Measurements from ENCODE around the gene PFKM. TPM values are rescaled to one million over a fixed set of nuclear protein-coding genes. Genes with fewer than 3 reads are reported as not detected.

The PFKM gene
- total RNA-seq, 2 donors from 2014 or later: 50.1 to 62.2 TPM

DNA sequence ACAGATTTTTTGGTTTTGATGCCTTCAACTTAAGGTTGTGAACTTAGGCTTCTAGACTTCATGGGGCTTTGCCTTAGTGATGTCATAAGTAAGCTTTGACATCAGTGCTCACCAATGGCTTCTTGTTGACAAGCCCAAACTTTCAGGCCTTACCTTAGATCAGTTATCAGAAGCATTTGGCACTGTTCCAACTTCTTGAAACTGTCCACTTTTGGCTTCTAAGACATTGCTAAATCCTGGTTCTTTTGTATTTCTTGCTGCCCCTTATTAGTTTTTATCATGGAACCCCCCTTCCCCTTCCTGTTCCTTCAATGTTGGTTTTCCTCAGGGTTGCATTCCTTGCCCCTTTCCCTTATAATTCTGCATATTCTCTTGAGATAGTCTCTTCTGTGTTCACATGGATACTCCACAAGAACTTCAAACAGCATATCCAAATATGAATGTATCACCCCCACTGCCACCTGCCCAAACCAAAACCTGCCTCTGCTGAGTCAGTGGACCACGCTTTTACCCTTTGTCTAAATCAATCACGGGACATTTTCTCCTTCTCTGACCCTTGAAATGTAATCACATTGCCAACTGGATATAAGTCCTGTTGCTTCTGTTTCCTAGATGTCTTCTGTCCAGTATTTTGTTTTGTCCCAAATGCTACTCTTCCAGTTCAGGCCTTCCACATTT, 7.9 kb downstream of the PFKM start:
- no peaks in the 10 kb centered on the region for H3K27me3 ChIP-seq (replicated peaks; ENCODE audit: insufficient read depth)
- no peaks in the 10 kb centered on the region for H3K4me1 ChIP-seq (ENCODE audit: control insufficient read depth in 1 of 2, low read depth in 2 of 2)
- ATAC-seq (ENCODE audit: insufficient number of reproducible peaks, low FRiP score, low read depth) (no peak), DNase-seq (ENCODE audit: low spot score) (no peak)
- no peak overlapping the region for H3K27ac ChIP-seq
- H3K4me3 ChIP-seq: no peak overlapping the region
- no peaks in the 10 kb centered on the region for H3K9me3 ChIP-seq
- H3K36me3 ChIP-seq: peaks cover 15% of the 10 kb centered on the region
- no peak for TF ChIP-seq CTCF (IDR thresholded peaks at IDR 0.05)

GRCh38 chr12:48128800-48129199, 9.6 kb downstream of the PFKM start:
- Histone ChIP-seq H3K36me3 (peaks cover 29% of the 10 kb centered on the region), H3K9me3 (no peaks in the 10 kb centered on the region), H3K4me1 (ENCODE audit: control insufficient read depth in 1 of 2, low read depth in 2 of 2) (no peaks in the 10 kb centered on the region), H3K4me3 (no peak overlapping the region), H3K27me3 (replicated peaks; ENCODE audit: insufficient read depth) (no peaks in the 10 kb centered on the region), H3K27ac (no peak overlapping the region)
- DNase-seq (ENCODE audit: low spot score) (no peak), ATAC-seq (ENCODE audit: insufficient number of reproducible peaks, low FRiP score, low read depth) (no peak)
- TF ChIP-seq CTCF (IDR thresholded peaks at IDR 0.05): no peak

DNA sequence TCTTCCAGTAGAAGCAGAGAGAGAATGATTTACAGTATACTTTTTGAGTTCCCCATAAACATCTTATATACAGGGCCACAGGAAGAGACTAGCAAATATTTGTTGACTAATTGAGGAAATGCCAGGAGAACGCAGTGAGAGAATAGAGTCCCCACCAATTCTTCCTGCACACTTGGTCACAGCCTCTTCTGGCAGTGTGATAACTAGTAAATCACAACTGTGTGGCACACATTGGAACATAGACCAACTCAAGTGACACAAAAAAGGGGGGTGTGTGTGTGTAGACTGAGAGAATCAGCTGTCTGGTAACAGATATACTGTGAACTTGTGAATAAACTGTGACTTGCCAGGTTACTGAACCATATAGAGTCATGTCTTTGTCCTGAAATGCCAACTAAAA, 10.2 kb downstream of the PFKM start:
- TF ChIP-seq CTCF (IDR thresholded peaks at IDR 0.05): no peak
- H3K27ac ChIP-seq: no peak overlapping the region
- no peak for ATAC-seq (ENCODE audit: insufficient number of reproducible peaks, low FRiP score, low read depth)

DNA sequence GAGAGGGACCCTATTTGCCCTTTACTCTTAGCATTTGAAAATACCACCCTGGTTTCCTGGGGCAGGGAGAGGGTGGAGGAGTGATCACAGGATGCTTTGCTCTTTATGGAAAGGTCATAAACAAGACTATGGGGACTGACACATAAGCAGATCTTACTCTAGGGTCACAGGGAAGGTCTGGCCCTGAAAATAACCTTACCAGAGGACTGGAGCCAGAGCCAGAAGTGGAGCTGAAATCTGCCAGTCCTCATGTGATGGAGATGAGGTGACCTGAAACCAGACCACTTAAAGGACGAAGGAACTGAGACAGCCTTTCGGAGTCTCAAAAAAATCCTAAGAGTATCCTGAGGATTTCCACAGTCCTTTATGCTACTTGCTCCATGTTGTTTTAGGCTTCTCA, 12.4 kb downstream of the PFKM start:
- peaks cover 42% of the 10 kb centered on the region for H3K36me3 ChIP-seq
- no peak for ATAC-seq (ENCODE audit: insufficient number of reproducible peaks, low FRiP score, low read depth)
- TF ChIP-seq CTCF (IDR thresholded peaks at IDR 0.05): no peak

More for the DNA sequence above, 10.2 kb downstream of the PFKM start:
- no peaks in the 10 kb centered on the region for H3K27me3 ChIP-seq (replicated peaks; ENCODE audit: insufficient read depth)
- H3K36me3 ChIP-seq: peaks cover 35% of the 10 kb centered on the region
- DNase-seq (ENCODE audit: low spot score): no peak
- H3K4me1 ChIP-seq (ENCODE audit: control insufficient read depth in 1 of 2, low read depth in 2 of 2): no peaks in the 10 kb centered on the region
- no peak overlapping the region for H3K4me3 ChIP-seq
- no peaks in the 10 kb centered on the region for H3K9me3 ChIP-seq

GRCh38 chr12:48132826-48133225, 13.7 kb downstream of the PFKM start:
- Histone ChIP-seq H3K9me3 (no peaks in the 10 kb centered on the region), H3K36me3 (peaks cover 47% of the 10 kb centered on the region), H3K4me3 (no peak overlapping the region), H3K27ac (no peak overlapping the region), H3K4me1 (ENCODE audit: control insufficient read depth in 1 of 2, low read depth in 2 of 2) (no peaks in the 10 kb centered on the region), H3K27me3 (replicated peaks; ENCODE audit: insufficient read depth) (no peaks in the 10 kb centered on the region)
- ATAC-seq (ENCODE audit: insufficient number of reproducible peaks, low FRiP score, low read depth) (no peak), DNase-seq (ENCODE audit: low spot score) (no peak)
- TF ChIP-seq CTCF (IDR thresholded peaks at IDR 0.05): no peak

More for the DNA sequence above, 12.4 kb downstream of the PFKM start:
- H3K4me3 ChIP-seq: no peak overlapping the region
- no peak overlapping the region for H3K27ac ChIP-seq
- no peak for DNase-seq (ENCODE audit: low spot score)
- H3K9me3 ChIP-seq: no peaks in the 10 kb centered on the region
- H3K4me1 ChIP-seq (ENCODE audit: control insufficient read depth in 1 of 2, low read depth in 2 of 2): no peaks in the 10 kb centered on the region
- H3K27me3 ChIP-seq (replicated peaks; ENCODE audit: insufficient read depth): no peaks in the 10 kb centered on the region
